C4-2B (cell line): Measurements from ENCODE around the gene LCNL1.

ENCODE experiments used
- ZFX ChIP-seq: fragments of 450-650 bp; IDR thresholded peaks from 2 replicates; pipeline ENCODE4 v1.6.1; 2017
- TF ChIP-seq, protein P1 (sequence below): fragments of 450-650 bp; conservative IDR thresholded peaks from 2 replicates; pipeline ENCODE4 v1.5.1; 2017; ENCODE audit warnings: mild to moderate bottlenecking

DNA sequence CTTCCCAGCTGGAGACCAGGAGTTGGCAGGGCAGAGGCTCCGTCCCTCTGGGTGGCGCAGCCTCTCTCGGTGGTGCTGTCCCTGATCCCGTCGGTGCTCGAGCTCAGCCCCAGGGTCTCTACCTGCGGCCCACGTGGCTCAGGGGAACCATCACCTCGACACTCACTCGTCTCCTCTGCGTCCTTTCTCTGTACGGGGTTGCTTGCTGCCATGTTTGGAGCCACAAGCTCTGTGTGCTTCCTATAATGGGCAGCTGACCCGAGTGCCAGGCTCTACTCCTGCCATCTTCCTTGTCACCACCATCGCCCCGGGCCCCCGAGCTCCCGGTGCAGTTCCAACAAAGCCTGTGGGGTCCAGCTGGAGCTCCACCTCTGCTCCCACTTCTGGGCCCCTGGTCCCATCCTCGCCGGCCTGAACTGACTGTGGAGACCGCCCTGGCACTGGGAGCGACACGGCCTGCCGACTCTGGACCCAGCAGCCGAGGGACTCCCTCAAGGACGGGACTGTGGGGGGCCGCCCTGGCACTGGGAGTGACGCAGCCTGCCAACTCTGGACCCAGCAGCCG is 43.3 kb upstream of the LCNL1 start:
- TF ChIP-seq, protein P1, sequence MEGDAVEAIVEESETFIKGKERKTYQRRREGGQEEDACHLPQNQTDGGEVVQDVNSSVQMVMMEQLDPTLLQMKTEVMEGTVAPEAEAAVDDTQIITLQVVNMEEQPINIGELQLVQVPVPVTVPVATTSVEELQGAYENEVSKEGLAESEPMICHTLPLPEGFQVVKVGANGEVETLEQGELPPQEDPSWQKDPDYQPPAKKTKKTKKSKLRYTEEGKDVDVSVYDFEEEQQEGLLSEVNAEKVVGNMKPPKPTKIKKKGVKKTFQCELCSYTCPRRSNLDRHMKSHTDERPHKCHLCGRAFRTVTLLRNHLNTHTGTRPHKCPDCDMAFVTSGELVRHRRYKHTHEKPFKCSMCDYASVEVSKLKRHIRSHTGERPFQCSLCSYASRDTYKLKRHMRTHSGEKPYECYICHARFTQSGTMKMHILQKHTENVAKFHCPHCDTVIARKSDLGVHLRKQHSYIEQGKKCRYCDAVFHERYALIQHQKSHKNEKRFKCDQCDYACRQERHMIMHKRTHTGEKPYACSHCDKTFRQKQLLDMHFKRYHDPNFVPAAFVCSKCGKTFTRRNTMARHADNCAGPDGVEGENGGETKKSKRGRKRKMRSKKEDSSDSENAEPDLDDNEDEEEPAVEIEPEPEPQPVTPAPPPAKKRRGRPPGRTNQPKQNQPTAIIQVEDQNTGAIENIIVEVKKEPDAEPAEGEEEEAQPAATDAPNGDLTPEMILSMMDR, result no peak
- no peak for TF ChIP-seq ZFX
